ENCODE measurements around the gene FGFR3. TPM values are rescaled to one million over a fixed set of nuclear protein-coding genes. Genes with fewer than 3 reads are reported as not detected.

Gene FGFR3
- polyA plus RNA-seq, 1 of the 3 experiments (the other 2 are of a cell fraction): 1.1 TPM

DNA sequence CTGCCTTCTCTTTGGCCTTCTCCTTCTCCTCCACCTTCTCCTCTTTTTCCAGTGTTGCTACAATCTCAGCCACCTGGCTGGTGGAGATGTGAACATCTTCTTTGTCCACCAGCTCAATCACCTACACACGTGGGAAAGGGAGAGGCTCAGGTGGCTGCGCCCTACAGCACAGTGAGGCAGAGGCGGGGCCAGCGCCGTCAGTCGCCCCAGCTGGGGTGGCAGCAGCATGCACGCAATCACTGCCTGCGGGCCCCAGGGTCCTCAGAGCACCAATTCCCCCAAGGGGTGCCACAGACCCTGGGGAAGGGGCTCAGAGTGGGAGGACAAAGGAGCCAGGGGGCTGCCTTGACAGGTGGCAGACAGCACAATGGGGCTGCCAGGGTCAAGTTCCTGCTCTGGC, 21.4 kb downstream of the FGFR3 start:
- Histone ChIP-seq H3K9me2 (no peaks in the 10 kb centered on the region), H3K4me2 (no peak overlapping the region), H3K79me2 (ENCODE audit: insufficient read depth) (no peaks in the 10 kb centered on the region), H3K4me1 (ENCODE audit: control insufficient read depth in 1 of 2, insufficient read depth in 2 of 2, low read depth in 1 of 2, low read length in 1 of 2) (peaks cover 0 to 9% of the 10 kb centered on the region in 2 experiments; a peak in 1 of 4 replicates), H3K9ac (no peak overlapping the region), H2AFZ (ENCODE audit: low read depth) (no peak overlapping the region), H3F3A (replicated peaks; ENCODE audit: insufficient read depth) (no peaks in the 10 kb centered on the region), H3K27ac (ENCODE audit: low read depth in 2 of 2, low read length in 1 of 2) (no peak overlapping the region), H3K4me3 (ENCODE audit: low read depth in 2 of 2, low read length in 1 of 2) (no peak overlapping the region), H3K36me3 (replicated peaks in 1 of 2; ENCODE audit: control insufficient read depth in 1 of 2, insufficient read depth in 2 of 2, low read length in 1 of 2) (peaks cover 22 to 50% of the 10 kb centered on the region in 2 experiments), H3K9me3 (no peaks in the 10 kb centered on the region), H4K20me1 (ENCODE audit: insufficient read depth) (no peaks in the 10 kb centered on the region), H3K27me3 (ENCODE audit: insufficient read depth) (no peaks in the 10 kb centered on the region)
- CTCF ChIA-PET: interaction anchor here (0.8 to 11.2 kb wide), 6 partner anchors 67 to 88 kb away, joined by 3 to 166 read pairs (median 4); no protein-coding TSS in a partner anchor
- 98% methylated on average over 8 of the region's 8 CpGs for WGBS (ENCODE audit: low lambda C conversion rate)
- POLR2A ChIA-PET: no interaction called here
- no peak for DNase-seq
- TF ChIP-seq EZH2phosphoT487 (IDR thresholded peaks at IDR 0.05; ENCODE audit: borderline replicate concordance, low read depth) (no peak), JUND (IDR thresholded peaks at IDR 0.05) (no peak), FOXM1 (IDR thresholded peaks at IDR 0.05; ENCODE audit: low read depth) (no peak), TEAD4 (IDR thresholded peaks at IDR 0.05; ENCODE audit: borderline replicate concordance, insufficient read depth) (no peak), CHD2 (IDR thresholded peaks at IDR 0.05; ENCODE audit: low read length, partially characterized antibody) (no peak), GATA2 (CRISPR knock-in tag; IDR thresholded peaks at IDR 0.05) (no peak), RAD21 (IDR thresholded peaks at IDR 0.05; ENCODE audit: low read length) (no peak), ELF1 (IDR thresholded peaks at IDR 0.05) (no peak), RCOR1 (IDR thresholded peaks at IDR 0.05; ENCODE audit: low read length) (no peak), YY1 (IDR thresholded peaks at IDR 0.05; ENCODE audit: low read depth) (no peak), EP300 (IDR thresholded peaks at IDR 0.05; ENCODE audit: borderline replicate concordance in 1 of 2, low read depth in 1 of 2, low read length in 1 of 2) (no peak)
- TF ChIP-seq, protein P1, sequence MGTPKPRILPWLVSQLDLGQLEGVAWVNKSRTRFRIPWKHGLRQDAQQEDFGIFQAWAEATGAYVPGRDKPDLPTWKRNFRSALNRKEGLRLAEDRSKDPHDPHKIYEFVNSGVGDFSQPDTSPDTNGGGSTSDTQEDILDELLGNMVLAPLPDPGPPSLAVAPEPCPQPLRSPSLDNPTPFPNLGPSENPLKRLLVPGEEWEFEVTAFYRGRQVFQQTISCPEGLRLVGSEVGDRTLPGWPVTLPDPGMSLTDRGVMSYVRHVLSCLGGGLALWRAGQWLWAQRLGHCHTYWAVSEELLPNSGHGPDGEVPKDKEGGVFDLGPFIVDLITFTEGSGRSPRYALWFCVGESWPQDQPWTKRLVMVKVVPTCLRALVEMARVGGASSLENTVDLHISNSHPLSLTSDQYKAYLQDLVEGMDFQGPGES (IDR thresholded peaks at IDR 0.05; ENCODE audit: low read depth, low read length): no peak

DNA sequence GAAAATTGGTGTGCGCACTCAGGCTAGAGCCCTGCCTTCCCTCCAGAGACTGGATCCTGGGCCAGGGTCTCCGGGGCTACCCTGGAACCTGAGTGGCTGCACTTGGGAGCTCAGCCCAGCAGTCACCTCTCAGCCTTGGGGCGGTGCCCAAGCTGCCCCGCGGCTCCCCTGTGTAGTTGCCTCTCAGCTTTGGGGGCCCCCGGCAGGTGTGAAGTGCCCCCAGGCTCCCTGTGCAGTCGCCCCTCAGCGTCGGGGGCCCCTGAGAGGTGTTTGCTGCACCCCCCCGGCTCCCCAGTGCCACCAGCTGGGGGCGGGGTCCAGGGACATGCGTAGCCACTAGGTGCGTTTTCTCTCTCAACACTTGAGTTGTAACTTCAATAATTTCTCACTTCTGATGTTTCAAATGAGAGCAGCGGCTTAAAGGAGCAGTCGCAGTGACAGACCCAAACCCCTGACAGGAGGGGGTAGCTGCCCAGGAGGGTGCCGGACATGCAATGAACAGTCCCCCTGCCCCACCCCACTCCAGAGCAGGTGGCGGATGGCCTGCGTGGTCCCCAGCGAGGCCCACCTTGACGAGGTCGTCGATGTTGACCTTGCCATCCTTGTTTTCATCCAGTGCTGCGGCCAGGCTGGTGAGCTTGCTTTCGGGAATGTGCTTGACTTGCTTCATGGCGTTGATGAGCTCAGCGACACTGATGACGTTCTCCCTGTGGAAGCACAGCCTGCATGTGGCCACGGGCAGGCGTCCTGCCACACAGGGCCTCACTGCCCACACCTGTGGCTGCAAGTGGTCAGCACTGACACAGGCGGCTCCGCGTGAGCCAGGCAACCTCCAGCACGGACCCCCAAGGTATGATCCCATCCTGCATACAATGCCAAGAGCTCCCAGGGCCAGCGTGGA, 22.3 kb downstream of the FGFR3 start:
- POLR2A ChIA-PET: no interaction called here
- no peak for DNase-seq
- CTCF ChIA-PET: interaction anchor here (0.6 to 11.2 kb wide), 5 partner anchors 68 to 873 kb away, joined by 3 to 166 read pairs (median 4); no protein-coding TSS in a partner anchor

More for the DNA sequence above, 22.3 kb downstream of the FGFR3 start:
- no peak overlapping the region for H3K9ac ChIP-seq
- no peak overlapping the region for H3K4me3 ChIP-seq (ENCODE audit: low read depth in 2 of 2, low read length in 1 of 2)
- H3K27me3 ChIP-seq (ENCODE audit: insufficient read depth): no peaks in the 10 kb centered on the region
- peaks cover 0 to 12% of the 10 kb centered on the region in 2 experiments; a peak in 1 of 4 replicates for H3K4me1 ChIP-seq (ENCODE audit: control insufficient read depth in 1 of 2, insufficient read depth in 2 of 2, low read depth in 1 of 2, low read length in 1 of 2)
- no peak overlapping the region for H2AFZ ChIP-seq (ENCODE audit: low read depth)
- H4K20me1 ChIP-seq (ENCODE audit: insufficient read depth): no peaks in the 10 kb centered on the region
- no peaks in the 10 kb centered on the region for H3K79me2 ChIP-seq (ENCODE audit: insufficient read depth)
- H3K9me3 ChIP-seq: no peaks in the 10 kb centered on the region
- H3K4me2 ChIP-seq: no peak overlapping the region
- 92% methylated on average over 23 of the region's 34 CpGs for WGBS (ENCODE audit: low lambda C conversion rate)
- no peak overlapping the region for H3K27ac ChIP-seq (ENCODE audit: low read depth in 2 of 2, low read length in 1 of 2)
- H3F3A ChIP-seq (replicated peaks; ENCODE audit: insufficient read depth): no peaks in the 10 kb centered on the region
- TF ChIP-seq EP300 (IDR thresholded peaks at IDR 0.05; ENCODE audit: borderline replicate concordance in 1 of 2, low read depth in 1 of 2, low read length in 1 of 2) (no peak), EZH2phosphoT487 (IDR thresholded peaks at IDR 0.05; ENCODE audit: borderline replicate concordance, low read depth) (no peak), GATA2 (CRISPR knock-in tag; IDR thresholded peaks at IDR 0.05) (no peak), RFX5 (IDR thresholded peaks at IDR 0.05; ENCODE audit: low read length) (no peak), POLR2AphosphoS5 (IDR thresholded peaks at IDR 0.05; ENCODE audit: low read depth, low read length) (no peak), FOXM1 (IDR thresholded peaks at IDR 0.05; ENCODE audit: low read depth) (no peak), NFIC (IDR thresholded peaks at IDR 0.05; ENCODE audit: borderline replicate concordance) (no peak), NRF1 (IDR thresholded peaks at IDR 0.05; ENCODE audit: low read depth, low read length) (no peak), FOSL2 (IDR thresholded peaks at IDR 0.05; ENCODE audit: borderline replicate concordance, low read depth) (no peak)
- TF ChIP-seq, protein P2, sequence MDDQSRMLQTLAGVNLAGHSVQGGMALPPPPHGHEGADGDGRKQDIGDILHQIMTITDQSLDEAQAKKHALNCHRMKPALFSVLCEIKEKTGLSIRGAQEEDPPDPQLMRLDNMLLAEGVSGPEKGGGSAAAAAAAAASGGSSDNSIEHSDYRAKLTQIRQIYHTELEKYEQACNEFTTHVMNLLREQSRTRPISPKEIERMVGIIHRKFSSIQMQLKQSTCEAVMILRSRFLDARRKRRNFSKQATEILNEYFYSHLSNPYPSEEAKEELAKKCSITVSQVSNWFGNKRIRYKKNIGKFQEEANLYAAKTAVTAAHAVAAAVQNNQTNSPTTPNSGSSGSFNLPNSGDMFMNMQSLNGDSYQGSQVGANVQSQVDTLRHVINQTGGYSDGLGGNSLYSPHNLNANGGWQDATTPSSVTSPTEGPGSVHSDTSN (IDR thresholded peaks at IDR 0.05): no peak
- H3K36me3 ChIP-seq (replicated peaks in 1 of 2; ENCODE audit: control insufficient read depth in 1 of 2, insufficient read depth in 2 of 2, low read length in 1 of 2): peaks cover 22 to 54% of the 10 kb centered on the region in 2 experiments
- no peaks in the 10 kb centered on the region for H3K9me2 ChIP-seq

All from SK-N-SH (cell line).